ENCODE results near the gene DMC1.

- TF ChIP-seq REST (IDR thresholded peaks at IDR 0.05; ENCODE audit: unreplicated experiment) (no peak), EZH2 (IDR thresholded peaks at IDR 0.05; ENCODE audit: low read depth, unreplicated experiment) (no peak), POLR2AphosphoS5 (IDR thresholded peaks at IDR 0.05; ENCODE audit: low read depth) (no peak), CTCF (conservative IDR thresholded peaks at IDR 0.05; ENCODE audit: low read depth in 2 of 2) (no peak), EZH2phosphoT487 (IDR thresholded peaks at IDR 0.05; ENCODE audit: unreplicated experiment) (no peak), JUNB (IDR thresholded peaks at IDR 0.05; ENCODE audit: unreplicated experiment) (no peak)
Observed at GRCh38 chr22:38599466-38599865, 29.5 kb upstream of the DMC1 start.
